ENCODE data around the gene GOLPH3. TPM values are rescaled to one million over a fixed set of nuclear protein-coding genes. Genes with fewer than 3 reads are reported as not detected.
"Not testable (repeated sequence)": the region's sequence is repeated elsewhere in the genome, so short reads cannot be mapped to it uniquely, and the experiment has no call there.

The GOLPH3 gene
- total RNA-seq, 1 experiment from 2014 or later, result 69.2 TPM

DNA sequence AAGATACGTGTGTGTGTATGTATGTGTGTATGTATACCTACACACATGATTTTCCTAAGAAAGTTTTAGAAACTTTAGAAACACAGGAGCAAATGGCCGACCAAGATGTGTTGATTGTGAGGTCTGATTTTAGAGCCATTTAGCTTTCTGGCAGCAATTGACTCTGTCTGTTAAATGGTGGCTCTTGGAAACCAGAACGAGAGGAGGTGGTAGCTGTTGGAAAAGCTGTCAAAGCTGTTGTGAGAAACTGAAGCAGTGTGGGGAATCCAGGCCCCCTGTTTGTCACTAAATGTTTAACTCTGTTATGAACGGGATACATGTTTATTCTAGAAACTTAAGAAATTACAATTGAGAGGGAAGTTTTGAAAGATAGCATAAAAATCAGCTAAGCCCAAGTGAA lies 91.4 kb downstream of the GOLPH3 start:
- no peaks in the 10 kb centered on the region for H3K27me3 ChIP-seq (ENCODE audit: insufficient read depth, low read length)
- intact Hi-C loops (cut with micrococcal nuclease), result no loop called here
- H3K4me2 ChIP-seq (ENCODE audit: low read length), result no peak overlapping the region
- no peak for ATAC-seq
- H3K4me3 ChIP-seq (replicated peaks in 1 of 2; ENCODE audit: low read depth in 1 of 2, low read length in 2 of 2), result no peak overlapping the region
- no peaks in the 10 kb centered on the region for H4K20me1 ChIP-seq (ENCODE audit: insufficient read depth)
- H3K27ac ChIP-seq (ENCODE audit: low read depth, low read length), result no peak overlapping the region
- DNase-seq (ENCODE audit: low read depth, low spot score), result no peak
- BruUV-seq (replicated peaks), result no TSS peak
- H2AFZ ChIP-seq (ENCODE audit: low read depth, low read length, poor library complexity, severe bottlenecking), result no peak overlapping the region
- no peaks in the 10 kb centered on the region for H3K79me2 ChIP-seq (ENCODE audit: insufficient read depth, low read length)
- H3K9ac ChIP-seq (ENCODE audit: low read length), result no peak overlapping the region
- H3K9me3 ChIP-seq (ENCODE audit: control insufficient read depth in 1 of 2, insufficient read depth in 1 of 2, low read depth in 1 of 2, low read length in 2 of 2), result no peaks in the 10 kb centered on the region
- ChIA-PET CTCF (no interaction called here), POLR2A (no interaction called here), RAD21 (ENCODE audit: low non-redundant PET in 1 of 2, low total read pairs in 2 of 2, uncharacterized antibody in 2 of 2, unreplicated experiment in 2 of 2) (no interaction called here)
- H3K36me3 ChIP-seq (ENCODE audit: control insufficient read depth in 1 of 2, insufficient read depth in 2 of 2, low read length in 2 of 2), result no peaks in the 10 kb centered on the region
- no peak for TF ChIP-seq RAD21 (IDR thresholded peaks at IDR 0.05; ENCODE audit: low read depth)
- TF ChIP-seq POLR2A (IDR thresholded peaks at IDR 0.05; ENCODE audit: borderline replicate concordance, extremely low read depth, insufficient read depth, insufficient read length), result no peak
- no peak for TF ChIP-seq CBX3 (IDR thresholded peaks at IDR 0.05; ENCODE audit: low read depth)
- no peak for TF ChIP-seq EZH2phosphoT487 (IDR thresholded peaks at IDR 0.05; ENCODE audit: borderline replicate concordance)
- no peak for TF ChIP-seq SP1 (IDR thresholded peaks at IDR 0.05; ENCODE audit: low read depth)
- TF ChIP-seq SIN3A (IDR thresholded peaks at IDR 0.05; ENCODE audit: low read depth), result no peak
- no peak for TF ChIP-seq ZFX (IDR thresholded peaks at IDR 0.05)
- no peak for TF ChIP-seq ZNF274 (IDR thresholded peaks at IDR 0.05; ENCODE audit: low read depth, low read length)
- TF ChIP-seq, protein P1, sequence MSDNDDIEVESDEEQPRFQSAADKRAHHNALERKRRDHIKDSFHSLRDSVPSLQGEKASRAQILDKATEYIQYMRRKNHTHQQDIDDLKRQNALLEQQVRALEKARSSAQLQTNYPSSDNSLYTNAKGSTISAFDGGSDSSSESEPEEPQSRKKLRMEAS (IDR thresholded peaks at IDR 0.05), result no peak
- TF ChIP-seq, protein P2, sequence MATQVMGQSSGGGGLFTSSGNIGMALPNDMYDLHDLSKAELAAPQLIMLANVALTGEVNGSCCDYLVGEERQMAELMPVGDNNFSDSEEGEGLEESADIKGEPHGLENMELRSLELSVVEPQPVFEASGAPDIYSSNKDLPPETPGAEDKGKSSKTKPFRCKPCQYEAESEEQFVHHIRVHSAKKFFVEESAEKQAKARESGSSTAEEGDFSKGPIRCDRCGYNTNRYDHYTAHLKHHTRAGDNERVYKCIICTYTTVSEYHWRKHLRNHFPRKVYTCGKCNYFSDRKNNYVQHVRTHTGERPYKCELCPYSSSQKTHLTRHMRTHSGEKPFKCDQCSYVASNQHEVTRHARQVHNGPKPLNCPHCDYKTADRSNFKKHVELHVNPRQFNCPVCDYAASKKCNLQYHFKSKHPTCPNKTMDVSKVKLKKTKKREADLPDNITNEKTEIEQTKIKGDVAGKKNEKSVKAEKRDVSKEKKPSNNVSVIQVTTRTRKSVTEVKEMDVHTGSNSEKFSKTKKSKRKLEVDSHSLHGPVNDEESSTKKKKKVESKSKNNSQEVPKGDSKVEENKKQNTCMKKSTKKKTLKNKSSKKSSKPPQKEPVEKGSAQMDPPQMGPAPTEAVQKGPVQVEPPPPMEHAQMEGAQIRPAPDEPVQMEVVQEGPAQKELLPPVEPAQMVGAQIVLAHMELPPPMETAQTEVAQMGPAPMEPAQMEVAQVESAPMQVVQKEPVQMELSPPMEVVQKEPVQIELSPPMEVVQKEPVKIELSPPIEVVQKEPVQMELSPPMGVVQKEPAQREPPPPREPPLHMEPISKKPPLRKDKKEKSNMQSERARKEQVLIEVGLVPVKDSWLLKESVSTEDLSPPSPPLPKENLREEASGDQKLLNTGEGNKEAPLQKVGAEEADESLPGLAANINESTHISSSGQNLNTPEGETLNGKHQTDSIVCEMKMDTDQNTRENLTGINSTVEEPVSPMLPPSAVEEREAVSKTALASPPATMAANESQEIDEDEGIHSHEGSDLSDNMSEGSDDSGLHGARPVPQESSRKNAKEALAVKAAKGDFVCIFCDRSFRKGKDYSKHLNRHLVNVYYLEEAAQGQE (IDR thresholded peaks at IDR 0.05; ENCODE audit: low read depth), result no peak
- TF ChIP-seq FOSL1 (IDR thresholded peaks at IDR 0.05; ENCODE audit: low read depth), result no peak
- no peak for TF ChIP-seq ELF1 (IDR thresholded peaks at IDR 0.05; ENCODE audit: borderline replicate concordance, low read depth)
- no peak for TF ChIP-seq EZH2 (IDR thresholded peaks at IDR 0.05)
- TF ChIP-seq, protein P3, sequence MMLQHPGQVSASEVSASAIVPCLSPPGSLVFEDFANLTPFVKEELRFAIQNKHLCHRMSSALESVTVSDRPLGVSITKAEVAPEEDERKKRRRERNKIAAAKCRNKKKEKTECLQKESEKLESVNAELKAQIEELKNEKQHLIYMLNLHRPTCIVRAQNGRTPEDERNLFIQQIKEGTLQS (IDR thresholded peaks at IDR 0.05), result no peak
- H3K4me1 ChIP-seq (ENCODE audit: control insufficient read depth in 1 of 2, insufficient read depth in 2 of 2, low read length in 2 of 2), result no peaks in the 10 kb centered on the region
- H3K9me2 ChIP-seq (ENCODE audit: insufficient read depth), result no peaks in the 10 kb centered on the region

DNA sequence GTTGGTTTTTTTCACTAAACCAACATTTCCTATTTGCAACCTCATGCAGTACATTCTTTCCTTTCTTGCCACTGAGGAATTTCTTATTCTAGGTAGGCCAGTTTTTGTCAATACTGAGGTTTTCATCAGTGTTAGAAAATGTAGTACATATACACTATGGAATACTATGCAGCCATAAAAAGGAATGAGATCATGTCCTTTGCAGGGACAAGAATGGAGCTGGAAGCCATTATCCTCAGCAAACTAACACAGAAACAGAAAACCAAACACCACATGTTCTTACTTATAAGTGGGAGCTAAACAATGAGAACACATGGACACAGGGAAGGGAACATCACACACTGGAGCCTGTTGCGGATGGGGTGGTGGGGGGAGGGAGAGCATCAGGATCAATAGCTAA lies 93.6 kb downstream of the GOLPH3 start:
- ATAC-seq; H3K36me3 ChIP-seq (ENCODE audit: control insufficient read depth in 1 of 2, insufficient read depth in 2 of 2, low read length in 2 of 2); H3K4me3 ChIP-seq (replicated peaks in 1 of 2; ENCODE audit: low read depth in 1 of 2, low read length in 2 of 2); H4K20me1 ChIP-seq (ENCODE audit: insufficient read depth); H3K9me3 ChIP-seq (ENCODE audit: control insufficient read depth in 1 of 2, insufficient read depth in 1 of 2, low read depth in 1 of 2, low read length in 2 of 2); H3K27me3 ChIP-seq (ENCODE audit: insufficient read depth, low read length); DNase-seq (ENCODE audit: low read depth, low spot score); H3K9ac ChIP-seq (ENCODE audit: low read length); BruUV-seq (replicated peaks); H3K79me2 ChIP-seq (ENCODE audit: insufficient read depth, low read length); H3K27ac ChIP-seq (ENCODE audit: low read depth, low read length); H3K4me1 ChIP-seq (ENCODE audit: control insufficient read depth in 1 of 2, insufficient read depth in 2 of 2, low read length in 2 of 2); POLR2A ChIA-PET; RAD21 ChIA-PET (ENCODE audit: low non-redundant PET in 1 of 2, low total read pairs in 2 of 2, uncharacterized antibody in 2 of 2, unreplicated experiment in 2 of 2); intact Hi-C loops (cut with micrococcal nuclease); H3K9me2 ChIP-seq (ENCODE audit: insufficient read depth); H3K4me2 ChIP-seq (ENCODE audit: low read length); H2AFZ ChIP-seq (ENCODE audit: low read depth, low read length, poor library complexity, severe bottlenecking): not testable (repeated sequence)
- CTCF ChIA-PET, result interaction anchor here (1.2 kb wide), 1 partner anchor 12 kb away, joined by 4 read pairs; no protein-coding TSS in a partner anchor

DNA sequence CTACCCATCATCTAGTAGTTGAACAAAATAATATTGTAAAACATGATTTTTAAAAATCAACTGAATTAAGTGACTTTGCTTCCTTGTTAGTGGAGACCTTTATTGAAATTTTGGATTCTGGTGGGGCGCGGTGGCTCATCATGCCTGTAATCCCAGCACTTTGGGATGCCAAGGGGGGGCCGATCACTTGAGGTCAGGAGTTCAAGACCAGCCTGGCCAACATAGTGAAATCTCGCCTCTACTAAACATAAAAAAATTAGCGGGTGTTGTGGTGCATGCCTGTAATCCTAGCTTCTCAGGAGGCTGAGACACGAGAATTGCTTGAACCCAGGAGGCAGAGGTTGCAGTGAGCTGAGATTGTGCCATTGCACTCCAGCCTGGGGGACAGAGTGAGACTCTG lies 95.3 kb downstream of the GOLPH3 start:
- H3K4me1 ChIP-seq (ENCODE audit: control insufficient read depth in 1 of 2, insufficient read depth in 2 of 2, low read length in 2 of 2); H4K20me1 ChIP-seq (ENCODE audit: insufficient read depth); ATAC-seq; H3K4me2 ChIP-seq (ENCODE audit: low read length); H2AFZ ChIP-seq (ENCODE audit: low read depth, low read length, poor library complexity, severe bottlenecking); DNase-seq (ENCODE audit: low read depth, low spot score); H3K79me2 ChIP-seq (ENCODE audit: insufficient read depth, low read length); H3K36me3 ChIP-seq (ENCODE audit: control insufficient read depth in 1 of 2, insufficient read depth in 2 of 2, low read length in 2 of 2); H3K9ac ChIP-seq (ENCODE audit: low read length); BruUV-seq (replicated peaks); H3K27me3 ChIP-seq (ENCODE audit: insufficient read depth, low read length); H3K4me3 ChIP-seq (replicated peaks in 1 of 2; ENCODE audit: low read depth in 1 of 2, low read length in 2 of 2); H3K9me2 ChIP-seq (ENCODE audit: insufficient read depth); RAD21 ChIA-PET (ENCODE audit: low non-redundant PET in 1 of 2, low total read pairs in 2 of 2, uncharacterized antibody in 2 of 2, unreplicated experiment in 2 of 2); intact Hi-C loops (cut with micrococcal nuclease); H3K27ac ChIP-seq (ENCODE audit: low read depth, low read length); H3K9me3 ChIP-seq (ENCODE audit: control insufficient read depth in 1 of 2, insufficient read depth in 1 of 2, low read depth in 1 of 2, low read length in 2 of 2): not testable (repeated sequence)
- ChIA-PET POLR2A (interaction anchor here (0.6 kb wide), 1 partner anchor 20 kb away, joined by 3 read pairs; no protein-coding TSS in a partner anchor), CTCF (interaction anchor here (0.9 kb wide), 1 partner anchor 254 kb away, joined by 3 read pairs; no protein-coding TSS in a partner anchor)

All from HCT116 (cell line).